ENCODE measurements around the gene SUSD6.
A peak's percentile ranks its signal among the peaks of the same experiment; 100 is the strongest.

SUSD6 gene

GRCh38 chr14:69611172-69612013, at the start of gene SUSD6:
Gene SUSD6, plus strand, starts transcription at chr14:69611596. Its CDS starts 46,997 bp downstream, at chr14:69658593.
- peak; percentile 62 for DNase-seq (ENCODE audit: insufficient read length, low spot score)
- no peak for FAIRE-seq
- TF ChIP-seq CTCF (IDR thresholded peaks at IDR 0.05; ENCODE audit: insufficient read depth, missing control alignments) = no peak

DNA sequence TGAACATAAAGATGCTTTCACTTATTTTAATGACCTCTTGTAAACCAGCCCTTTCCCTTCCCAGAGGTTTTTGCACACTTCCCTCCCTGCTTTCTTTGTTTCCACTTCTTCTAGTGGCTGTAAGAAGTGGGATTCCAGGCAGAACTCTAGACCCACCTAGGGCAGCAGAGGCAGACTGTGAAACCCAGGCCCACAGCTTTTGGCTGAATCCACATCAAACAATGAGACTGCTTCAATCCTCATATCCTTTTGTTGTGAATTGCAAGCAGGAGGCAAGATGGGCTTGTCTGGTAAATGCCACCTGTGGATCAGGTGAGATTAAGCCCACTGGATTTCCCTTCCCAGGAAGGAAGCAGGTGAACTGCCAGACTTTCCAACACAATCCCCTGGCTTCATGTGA, 49.5 kb upstream of the SUSD6 start:
- FAIRE-seq = no peak
- DNase-seq (ENCODE audit: insufficient read length, low spot score) = no peak
- TF ChIP-seq CTCF (IDR thresholded peaks at IDR 0.05; ENCODE audit: insufficient read depth, missing control alignments) = no peak

GRCh38 chr14:69567563-69567962, 43.8 kb upstream of the SUSD6 start:
- TF ChIP-seq CTCF (IDR thresholded peaks at IDR 0.05; ENCODE audit: insufficient read depth, missing control alignments) = no peak
- DNase-seq (ENCODE audit: insufficient read length, low spot score) (no peak), FAIRE-seq (no peak)

DNA sequence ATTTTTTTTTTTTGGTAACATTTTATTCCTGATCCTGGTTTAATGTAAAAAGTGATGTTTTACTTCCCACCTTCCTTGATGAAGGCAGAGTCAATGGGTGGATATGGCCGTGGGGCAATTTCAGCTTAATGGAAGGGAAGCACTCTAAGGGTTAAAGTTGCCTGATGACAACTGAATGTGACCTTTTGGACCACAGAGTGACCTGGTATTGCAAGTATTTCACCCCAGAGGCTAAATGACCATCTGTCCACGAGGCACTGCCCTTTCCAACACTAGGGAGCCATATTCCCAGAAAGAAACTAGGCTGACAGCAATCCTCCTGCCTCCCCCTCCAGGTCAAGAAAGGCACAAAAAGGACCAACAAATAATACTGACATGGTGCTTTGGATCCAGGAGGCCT, 41.5 kb upstream of the SUSD6 start:
- no peak for FAIRE-seq

DNA sequence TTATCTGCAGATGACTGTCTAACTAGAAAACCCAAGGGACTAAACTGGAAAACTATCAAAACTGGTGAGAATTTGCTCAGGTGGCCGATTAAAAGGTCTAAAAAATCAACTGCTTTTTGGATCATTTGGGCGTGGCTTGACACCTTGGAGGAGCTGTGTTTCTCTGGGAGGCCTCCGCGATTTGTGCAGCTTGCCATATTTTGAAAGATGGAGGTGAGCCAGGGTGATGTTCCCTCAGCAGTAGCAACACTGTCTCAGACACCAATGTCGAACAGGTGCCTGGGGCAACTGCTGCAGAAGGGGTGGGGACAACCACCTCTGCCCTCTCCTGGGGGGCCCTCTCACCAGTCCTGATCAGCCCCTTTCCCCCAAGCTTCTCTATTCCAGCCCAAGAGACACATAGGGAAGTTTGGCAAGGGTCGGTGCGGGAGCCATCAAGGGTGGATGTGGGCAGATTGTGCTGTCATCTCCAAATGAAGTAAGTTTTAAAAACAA, 40.5 kb upstream of the SUSD6 start:
- TF ChIP-seq CTCF (IDR thresholded peaks at IDR 0.05; ENCODE audit: insufficient read depth, missing control alignments) = no peak
- FAIRE-seq = no peak

More for the DNA sequence above, 41.5 kb upstream of the SUSD6 start:
- no peak for TF ChIP-seq CTCF (IDR thresholded peaks at IDR 0.05; ENCODE audit: insufficient read depth, missing control alignments)
- DNase-seq (ENCODE audit: insufficient read length, low spot score) = no peak

GRCh38 chr14:69571449-69572029, 39.9 kb upstream of the SUSD6 start:
- FAIRE-seq = no peak
- TF ChIP-seq CTCF (IDR thresholded peaks at IDR 0.05; ENCODE audit: insufficient read depth, missing control alignments) = no peak
- no peak for DNase-seq (ENCODE audit: insufficient read length, low spot score)

More for the DNA sequence above, 40.5 kb upstream of the SUSD6 start:
- no peak for DNase-seq (ENCODE audit: insufficient read length, low spot score)
